LoVo (cell line): ENCODE data around the gene KNTC1.
"Not testable (repeated sequence)": the region's sequence is repeated elsewhere in the genome, so short reads cannot be mapped to it uniquely, and the experiment has no call there.

Experiments used
- DNase-seq: peaks from one replicate; pipeline ENCODE4 v3.0.0-alpha.2; 2016; ENCODE audit warnings: low spot score

Gene KNTC1

GRCh38 chr12:122513028-122513427 is 14.0 kb upstream of the KNTC1 start:
- not testable (repeated sequence) for DNase-seq

- DNase-seq = no peak
These were observed 13.4 kb upstream of the KNTC1 start for GRCh38 chr12:122513660-122514059.

DNA sequence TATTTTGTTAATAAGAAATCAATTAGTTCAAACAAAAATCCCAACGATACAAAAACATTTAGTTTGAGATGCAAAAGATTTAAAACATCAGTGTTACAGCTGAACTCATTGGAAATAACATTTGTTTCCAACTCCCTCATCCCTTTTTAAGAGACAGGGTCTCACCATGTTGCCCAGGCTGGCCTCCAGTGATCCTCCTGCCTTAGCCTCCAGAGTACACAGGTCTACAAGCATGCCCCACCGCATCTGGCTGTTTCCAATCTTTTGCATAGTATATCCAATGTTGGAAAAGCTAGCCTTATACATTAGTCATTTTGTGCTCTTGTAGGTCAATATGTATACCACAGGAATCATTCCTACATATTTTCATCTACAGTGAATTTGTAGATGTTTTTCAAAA is 11.8 kb upstream of the KNTC1 start:
- no peak for DNase-seq

- no peak for DNase-seq
These were observed 10.3 kb upstream of the KNTC1 start for GRCh38 chr12:122516544-122517361.

GRCh38 chr12:122517877-122518276 is 9.2 kb upstream of the KNTC1 start:
- DNase-seq = no peak

DNA sequence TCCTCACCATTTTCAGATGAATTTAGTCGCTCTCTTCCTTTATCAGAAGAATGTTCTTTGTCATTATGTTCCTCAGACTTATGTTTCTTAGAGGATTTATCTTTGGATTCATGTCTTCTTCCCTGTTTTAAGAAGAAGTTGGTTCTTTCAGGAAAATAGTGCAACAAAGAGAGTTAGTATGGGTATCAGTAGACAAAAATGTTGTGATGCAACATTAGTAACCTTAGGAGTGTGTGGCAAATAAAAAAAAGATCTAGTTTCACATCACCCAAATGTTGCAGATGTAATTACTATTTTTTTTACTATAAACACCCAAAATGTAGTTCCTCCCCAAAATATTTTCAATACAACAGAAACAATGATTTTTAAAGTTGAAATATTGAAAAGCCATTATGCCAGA is 8.1 kb upstream of the KNTC1 start:
- no peak for DNase-seq

- no peak for DNase-seq
These were observed 7.6 kb upstream of the KNTC1 start for GRCh38 chr12:122519418-122519817.

DNA sequence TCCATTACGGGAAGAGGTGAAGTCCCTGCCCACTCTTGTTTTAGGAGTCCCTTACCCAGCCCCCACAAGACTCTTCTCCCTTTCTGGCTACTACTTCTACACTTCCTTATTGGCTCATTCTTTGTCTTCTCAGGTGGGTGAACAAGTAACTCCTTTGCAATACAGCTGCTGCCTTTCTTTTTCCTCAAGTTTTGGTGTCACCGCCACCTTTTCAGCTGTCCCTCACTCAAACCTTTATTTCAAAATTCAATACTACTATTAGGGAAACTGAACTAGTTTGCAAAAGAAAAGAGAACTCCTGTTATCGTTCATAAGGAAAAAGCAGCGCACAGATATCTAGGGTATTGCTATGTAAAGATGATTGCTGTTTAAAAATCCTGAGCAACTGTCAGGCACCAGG is 6.4 kb upstream of the KNTC1 start:
- no peak for DNase-seq

DNA sequence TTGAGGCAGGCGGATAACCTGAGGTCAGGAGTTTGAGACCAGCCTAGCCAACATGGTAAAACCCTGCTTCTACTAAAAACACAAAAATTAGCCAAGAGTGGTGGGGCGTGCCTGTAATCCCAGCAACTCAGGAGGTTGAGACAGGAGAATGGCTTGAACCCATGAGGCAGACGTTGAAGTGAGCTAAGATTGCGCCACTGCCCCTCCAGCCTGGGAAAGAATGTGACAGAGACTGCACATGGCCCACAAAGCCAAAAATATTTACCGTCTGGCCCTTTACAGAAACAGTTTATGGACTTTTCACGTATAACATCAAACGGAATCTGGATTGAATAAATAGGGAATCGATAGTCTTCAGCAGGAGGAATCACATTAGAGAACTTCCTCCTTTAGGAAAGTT is 3.8 kb upstream of the KNTC1 start:
- no peak for DNase-seq

DNA sequence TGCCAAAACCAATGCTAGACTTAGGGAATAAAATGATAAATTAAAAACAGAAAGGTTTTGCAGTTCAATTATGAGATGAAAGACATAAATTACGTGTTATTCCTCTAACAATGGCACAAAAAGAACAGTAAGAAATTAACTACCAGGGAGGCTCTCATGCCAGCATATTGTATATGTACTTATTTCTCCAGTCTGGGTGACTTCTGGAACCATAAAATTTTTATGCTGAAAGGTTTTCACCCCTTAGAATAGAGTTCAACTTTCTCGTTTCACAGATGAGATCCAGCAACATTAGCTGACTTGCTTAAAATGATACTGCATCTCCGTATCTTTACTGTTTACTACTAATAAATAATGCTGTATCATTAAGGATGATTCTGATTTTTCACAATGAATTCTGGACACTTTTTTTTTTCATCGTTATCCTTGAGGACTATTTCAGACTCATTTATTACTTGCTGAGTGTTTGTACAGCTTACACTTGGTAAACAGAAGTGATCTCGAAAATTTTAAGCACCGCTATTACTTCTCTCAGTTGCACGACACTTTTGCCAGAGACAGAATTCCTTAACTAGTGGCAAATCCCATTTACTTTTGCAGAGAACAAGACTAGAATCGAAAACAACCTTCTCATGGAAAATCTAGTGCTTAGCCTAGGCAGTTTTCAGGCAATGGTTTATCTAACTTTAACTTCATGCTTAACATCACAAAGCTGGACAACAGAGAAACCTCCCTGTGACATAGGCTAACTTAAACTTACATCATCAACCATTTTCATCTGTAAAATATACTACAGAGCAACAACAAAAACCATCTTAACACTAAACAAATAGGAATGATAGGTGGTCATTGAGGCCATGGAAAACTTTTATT is 3.0 kb upstream of the KNTC1 start:
- DNase-seq = no peak

- DNase-seq = no peak
These were observed 462 bp downstream of the KNTC1 start for GRCh38 chr12:122527478-122527944.

GRCh38 chr12:122528582-122528981 is 1.5 kb downstream of the KNTC1 start:
- DNase-seq = no peak

DNA sequence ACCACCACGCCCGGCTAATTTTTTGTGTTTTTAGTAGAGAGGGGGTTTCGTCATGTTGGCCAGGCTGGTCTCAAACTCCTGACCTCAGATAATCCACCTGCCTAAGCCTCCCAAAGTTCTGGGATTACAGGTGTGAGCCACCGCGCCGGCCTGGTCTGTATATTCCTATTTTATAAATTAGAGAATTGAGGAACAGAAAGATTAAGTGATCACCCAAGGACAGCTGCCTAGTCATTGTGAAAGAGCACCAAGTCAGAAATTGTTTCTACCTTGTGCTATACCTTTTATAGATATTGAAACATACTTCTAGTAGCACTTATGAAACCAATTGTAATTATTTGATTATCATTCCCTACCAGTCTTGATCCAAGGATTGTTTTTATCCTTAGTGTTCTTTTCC is 1.9 kb downstream of the KNTC1 start:
- no peak for DNase-seq

GRCh38 chr12:122533856-122534255 is 6.8 kb downstream of the KNTC1 start:
- DNase-seq = no peak

DNA sequence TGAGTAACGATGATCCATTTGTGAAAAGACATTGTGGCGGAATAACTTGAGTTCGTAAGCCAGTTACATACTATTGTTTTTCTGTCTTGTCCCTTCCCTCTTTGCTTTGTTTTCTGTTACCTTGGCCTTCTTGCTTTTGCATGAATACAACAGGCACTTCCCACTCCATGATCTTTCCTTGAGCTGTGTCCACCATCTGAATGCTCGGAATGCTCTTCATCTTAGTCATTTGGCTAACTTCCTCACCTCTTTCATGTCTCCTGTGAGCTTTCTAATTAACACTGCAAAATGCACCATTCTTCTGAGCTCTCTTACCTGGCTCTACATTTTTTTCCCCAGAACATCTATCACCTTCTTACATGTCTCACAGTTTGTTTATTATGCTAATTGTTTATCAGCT is 10.0 kb downstream of the KNTC1 start:
- DNase-seq = no peak

GRCh38 chr12:122538496-122538895 is 11.4 kb downstream of the KNTC1 start:
- no peak for DNase-seq

DNA sequence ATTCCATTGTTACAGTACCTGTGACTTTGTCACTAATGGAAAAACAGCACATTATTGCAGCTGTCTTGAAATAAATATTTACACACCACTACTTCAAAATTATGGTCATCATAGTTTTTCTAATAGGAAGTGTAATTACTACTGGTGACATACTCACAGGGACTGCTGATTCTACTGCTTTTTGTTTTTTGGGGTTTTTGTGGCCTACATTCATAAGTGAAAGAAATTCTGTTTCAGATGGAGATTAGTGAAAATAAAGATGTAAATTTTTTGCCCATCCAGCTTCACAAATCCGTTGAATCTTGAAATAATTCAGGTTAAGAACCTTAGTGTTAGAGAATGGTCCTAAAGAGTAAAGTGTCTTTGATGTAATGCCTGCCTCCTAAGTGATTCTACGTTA is 17.5 kb downstream of the KNTC1 start:
- no peak for DNase-seq

GRCh38 chr12:122545855-122546254 is 18.8 kb downstream of the KNTC1 start:
- DNase-seq = no peak

DNA sequence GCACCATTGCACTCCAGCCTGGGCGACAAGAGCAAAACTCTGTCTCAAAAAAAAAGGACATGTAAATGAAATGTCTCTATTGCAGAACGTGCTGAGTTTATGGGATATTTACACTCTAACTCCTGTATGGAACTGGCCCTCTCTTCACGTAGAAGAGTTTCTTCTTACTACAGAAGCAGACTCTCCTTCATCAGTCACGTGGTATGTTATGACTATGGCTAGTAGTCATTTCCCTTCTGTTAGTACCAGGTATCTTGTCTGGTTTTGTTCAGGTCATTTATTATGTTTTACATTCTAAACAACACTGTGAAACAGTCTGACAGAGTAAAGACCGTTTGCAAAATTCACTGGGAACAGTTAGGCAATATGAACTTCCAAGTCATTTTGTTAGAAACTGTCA is 20.3 kb downstream of the KNTC1 start:
- DNase-seq = no peak

GRCh38 chr12:122558745-122559641 is 31.9 kb downstream of the KNTC1 start:
- DNase-seq = no peak

GRCh38 chr12:122560138-122560537 is 33.1 kb downstream of the KNTC1 start:
- DNase-seq = no peak

GRCh38 chr12:122563361-122563760 is 36.3 kb downstream of the KNTC1 start:
- DNase-seq = no peak
